ENCODE data around the gene ATAT1.

The ATAT1 gene

GRCh38 chr6:30626484-30627366 lies at the start of gene ATAT1:
Gene ATAT1 (plus strand): TSS chr6:30626874.
- TF ChIP-seq, protein P1, sequence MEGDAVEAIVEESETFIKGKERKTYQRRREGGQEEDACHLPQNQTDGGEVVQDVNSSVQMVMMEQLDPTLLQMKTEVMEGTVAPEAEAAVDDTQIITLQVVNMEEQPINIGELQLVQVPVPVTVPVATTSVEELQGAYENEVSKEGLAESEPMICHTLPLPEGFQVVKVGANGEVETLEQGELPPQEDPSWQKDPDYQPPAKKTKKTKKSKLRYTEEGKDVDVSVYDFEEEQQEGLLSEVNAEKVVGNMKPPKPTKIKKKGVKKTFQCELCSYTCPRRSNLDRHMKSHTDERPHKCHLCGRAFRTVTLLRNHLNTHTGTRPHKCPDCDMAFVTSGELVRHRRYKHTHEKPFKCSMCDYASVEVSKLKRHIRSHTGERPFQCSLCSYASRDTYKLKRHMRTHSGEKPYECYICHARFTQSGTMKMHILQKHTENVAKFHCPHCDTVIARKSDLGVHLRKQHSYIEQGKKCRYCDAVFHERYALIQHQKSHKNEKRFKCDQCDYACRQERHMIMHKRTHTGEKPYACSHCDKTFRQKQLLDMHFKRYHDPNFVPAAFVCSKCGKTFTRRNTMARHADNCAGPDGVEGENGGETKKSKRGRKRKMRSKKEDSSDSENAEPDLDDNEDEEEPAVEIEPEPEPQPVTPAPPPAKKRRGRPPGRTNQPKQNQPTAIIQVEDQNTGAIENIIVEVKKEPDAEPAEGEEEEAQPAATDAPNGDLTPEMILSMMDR (conservative IDR thresholded peaks at IDR 0.05; ENCODE audit: control insufficient read depth, insufficient read depth, low read depth, low read length), result peak; percentile 32
- DNase-seq (ENCODE audit: low read depth), result peak; percentile 66
- H3K4me3 ChIP-seq (ENCODE audit: control insufficient read depth, low read depth, low read length), result peak within 1 kb of the TSS; percentile 62

DNA sequence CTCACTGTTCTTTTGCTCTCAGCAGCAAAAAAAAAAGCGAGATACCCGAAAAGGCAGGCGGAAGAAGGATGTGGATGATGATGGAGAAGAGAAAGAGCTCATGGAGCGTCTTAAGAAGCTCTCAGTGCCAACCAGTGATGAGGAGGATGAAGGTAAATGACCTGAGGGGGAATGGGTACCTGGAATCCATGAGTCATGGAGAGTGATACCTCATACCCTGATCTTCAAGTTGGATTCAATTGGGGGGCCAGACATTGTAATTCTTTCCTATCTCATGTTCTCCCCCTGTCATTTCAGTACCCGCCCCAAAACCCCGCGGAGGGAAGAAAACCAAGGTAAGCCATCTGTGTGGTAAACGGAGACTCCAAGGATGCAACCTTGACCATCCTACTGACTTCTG lies 48.6 kb upstream of the ATAT1 start:
- TF ChIP-seq, protein P1 (conservative IDR thresholded peaks at IDR 0.05; ENCODE audit: control insufficient read depth, insufficient read depth, low read depth, low read length), result no peak
- no peak for DNase-seq (ENCODE audit: low read depth)
- no peak overlapping the region for H3K4me3 ChIP-seq (ENCODE audit: control insufficient read depth, low read depth, low read length)

- TF ChIP-seq, protein P1 (conservative IDR thresholded peaks at IDR 0.05; ENCODE audit: control insufficient read depth, insufficient read depth, low read depth, low read length), result no peak
- no peak overlapping the region for H3K4me3 ChIP-seq (ENCODE audit: control insufficient read depth, low read depth, low read length)
- DNase-seq (ENCODE audit: low read depth), result no peak
Measured at GRCh38 chr6:30583921-30584320, 42.8 kb upstream of the ATAT1 start.

GRCh38 chr6:30589754-30590358 lies 36.8 kb upstream of the ATAT1 start:
- DNase-seq (ENCODE audit: low read depth), result no peak

DNA sequence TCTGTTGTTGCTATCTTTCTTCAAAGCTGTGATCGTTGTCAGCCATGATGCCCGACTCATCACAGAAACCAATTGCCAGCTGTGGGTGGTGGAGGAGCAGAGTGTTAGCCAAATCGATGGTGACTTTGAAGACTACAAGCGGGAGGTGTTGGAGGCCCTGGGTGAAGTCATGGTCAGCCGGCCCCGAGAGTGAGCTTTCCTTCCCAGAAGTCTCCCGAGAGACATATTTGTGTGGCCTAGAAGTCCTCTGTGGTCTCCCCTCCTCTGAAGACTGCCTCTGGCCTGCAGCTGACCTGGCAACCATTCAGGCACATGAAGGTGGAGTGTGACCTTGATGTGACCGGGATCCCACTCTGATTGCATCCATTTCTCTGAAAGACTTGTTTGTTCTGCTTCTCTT lies 36.2 kb upstream of the ATAT1 start:
- no peak overlapping the region for H3K4me3 ChIP-seq (ENCODE audit: control insufficient read depth, low read depth, low read length)
- TF ChIP-seq, protein P1 (conservative IDR thresholded peaks at IDR 0.05; ENCODE audit: control insufficient read depth, insufficient read depth, low read depth, low read length), result no peak
- peak; percentile 23 for DNase-seq (ENCODE audit: low read depth)

More at GRCh38 chr6:30589754-30590358, 36.8 kb upstream of the ATAT1 start:
- TF ChIP-seq, protein P1 (conservative IDR thresholded peaks at IDR 0.05; ENCODE audit: control insufficient read depth, insufficient read depth, low read depth, low read length), result no peak
- H3K4me3 ChIP-seq (ENCODE audit: control insufficient read depth, low read depth, low read length), result no peak overlapping the region

DNA sequence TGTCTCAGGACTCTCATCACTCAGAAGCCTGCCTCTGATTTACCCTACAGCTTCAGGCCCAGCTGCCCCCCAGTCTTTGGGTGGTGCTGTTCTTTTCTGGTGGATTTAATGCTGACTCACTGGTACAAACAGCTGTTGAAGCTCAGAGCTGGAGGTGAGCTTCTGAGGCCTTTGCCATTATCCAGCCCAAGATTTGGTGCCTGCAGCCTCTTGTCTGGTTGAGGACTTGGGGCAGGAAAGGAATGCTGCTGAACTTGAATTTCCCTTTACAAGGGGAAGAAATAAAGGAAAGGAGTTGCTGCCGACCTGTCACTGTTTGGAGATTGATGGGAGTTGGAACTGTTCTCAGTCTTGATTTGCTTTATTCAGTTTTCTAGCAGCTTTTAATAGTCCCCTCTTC lies 35.7 kb upstream of the ATAT1 start:
- peak; percentile 72 for DNase-seq (ENCODE audit: low read depth)

More for the DNA sequence above, 35.7 kb upstream of the ATAT1 start:
- TF ChIP-seq, protein P1 (conservative IDR thresholded peaks at IDR 0.05; ENCODE audit: control insufficient read depth, insufficient read depth, low read depth, low read length), result no peak
- H3K4me3 ChIP-seq (ENCODE audit: control insufficient read depth, low read depth, low read length), result no peak overlapping the region
